Neural cell (in vitro differentiated cells): Measurements from ENCODE around the gene APOM. TPM values are rescaled to one million over a fixed set of nuclear protein-coding genes. Genes with fewer than 3 reads are reported as not detected.

Source experiments
- H2AFZ ChIP-seq: fragments of 200-600, 300-800 bp; sonication (generic), shearing (Covaris generic); 2 replicates; pipeline ENCODE4 v1.6.0; 2014; ENCODE audit warnings: low read depth, mild to moderate bottlenecking, antibody characterized with exemption, low read length, moderate library complexity
- H3F3A ChIP-seq: fragments of 200-600 bp; shearing (Covaris generic); 2 replicates; pipeline ENCODE4 v1.6.1; 2016; ENCODE audit warnings: mild to moderate bottlenecking, moderate library complexity, mixed read lengths, antibody characterized with exemption, low read length; ENCODE audit not compliant: insufficient read depth, poor library complexity, severe bottlenecking
- H3K27ac ChIP-seq: fragments of 200-600, 300-800 bp; sonication (generic), shearing (Covaris generic); 2 replicates; pipeline ENCODE4 v1.5.1; 2014; ENCODE audit warnings: mild to moderate bottlenecking, low read length, moderate library complexity
- H3K27me3 ChIP-seq: fragments of 300-800, 200-600 bp; sonication (generic), shearing (Covaris generic); 2 replicates; pipeline ENCODE4 v1.6.0; 2014; ENCODE audit warnings: mild to moderate bottlenecking, low read depth, low read length, moderate library complexity; ENCODE audit not compliant: insufficient read depth
- H3K36me3 ChIP-seq: fragments of 300-800, 200-600 bp; sonication (generic), shearing (Covaris generic); 2 replicates; pipeline ENCODE4 v1.5.1; 2014; ENCODE audit warnings: mild to moderate bottlenecking, antibody characterized with exemption, low read length, moderate library complexity; ENCODE audit not compliant: insufficient read depth
- H3K4me2 ChIP-seq: fragments of 300-800, 200-600 bp; sonication (generic), shearing (Covaris generic); 2 replicates; pipeline ENCODE4 v1.6.0; 2014; ENCODE audit warnings: mild to moderate bottlenecking, low read length
- H3K4me3 ChIP-seq: fragments of 300-800, 200-600 bp; sonication (generic), shearing (Covaris generic); 2 replicates; pipeline ENCODE4 v1.5.1; 2014; ENCODE audit warnings: mild to moderate bottlenecking, low read length, moderate library complexity
- H3K79me2 ChIP-seq: fragments of 200-600 bp; shearing (Covaris generic); replicated peaks from 2 replicates; pipeline ENCODE4 v1.6.0; 2014; ENCODE audit warnings: mild to moderate bottlenecking, low read length, moderate library complexity; ENCODE audit not compliant: insufficient read depth
- H3K9ac ChIP-seq: fragments of 300-800, 200-600 bp; sonication (generic), shearing (Covaris generic); 2 replicates; pipeline ENCODE4 v1.6.1; 2016; ENCODE audit warnings: mild to moderate bottlenecking, low read length, mixed read lengths
- H3K9me2 ChIP-seq: fragments of 200-600 bp; shearing (Covaris generic); 2 replicates; pipeline ENCODE4 v1.6.1; 2016; ENCODE audit warnings: mild to moderate bottlenecking, low read length, mixed read lengths; ENCODE audit not compliant: insufficient read depth
- H3K9me3 ChIP-seq: fragments of 200-600, 300-800 bp; sonication (generic), shearing (Covaris generic); 2 replicates; pipeline ENCODE4 v1.6.1; 2016; ENCODE audit warnings: mild to moderate bottlenecking, mixed run types, low read length, moderate library complexity, mixed read lengths
- H4K20me1 ChIP-seq: fragments of 200-600 bp; shearing (Covaris generic); 2 replicates; pipeline ENCODE4 v1.6.1; 2016; ENCODE audit warnings: mild to moderate bottlenecking, mixed run types; ENCODE audit not compliant: insufficient read depth
- CTCF ChIP-seq: fragments of 450-650 bp; IDR thresholded peaks from 2 replicates; pipeline ENCODE4 v1.5.1; 2014; ENCODE audit warnings: antibody characterized with exemption, mild to moderate bottlenecking, moderate library complexity; ENCODE audit not compliant: poor library complexity, severe bottlenecking
- EP300 ChIP-seq: fragments of 450-650 bp; conservative IDR thresholded peaks from 2 replicates; pipeline ENCODE4 v1.6.1; 2014; ENCODE audit warnings: antibody characterized with exemption, mild to moderate bottlenecking, moderate library complexity; ENCODE audit not compliant: poor library complexity, severe bottlenecking
- EZH2 ChIP-seq: fragments of 200-600, 300-800 bp; shearing (Covaris generic), sonication (generic); IDR thresholded peaks from 2 replicates; pipeline ENCODE4 v1.6.1; 2014; ENCODE audit warnings: antibody characterized with exemption, low read length, borderline replicate concordance, mild to moderate bottlenecking; ENCODE audit not compliant: insufficient read depth, poor library complexity, severe bottlenecking
- MXI1 ChIP-seq: fragments of 450-650 bp; conservative IDR thresholded peaks from 2 replicates; pipeline ENCODE4 v1.6.1; 2014; ENCODE audit warnings: antibody characterized with exemption, mild to moderate bottlenecking; ENCODE audit not compliant: poor library complexity, severe bottlenecking
- POLR2AphosphoS5 ChIP-seq: IDR thresholded peaks from 2 replicates; pipeline ENCODE4 v1.6.1; 2012
- RAD21 ChIP-seq: fragments of 450-650 bp; conservative IDR thresholded peaks from 2 replicates; pipeline ENCODE4 v1.6.1; 2014; ENCODE audit warnings: antibody characterized with exemption, mild to moderate bottlenecking, moderate library complexity
- REST ChIP-seq: IDR thresholded peaks from 2 replicates; pipeline ENCODE4 v1.6.1; 2012; ENCODE audit warnings: borderline replicate concordance
- SMC3 ChIP-seq: fragments of 450-650 bp; conservative IDR thresholded peaks from 2 replicates; pipeline ENCODE4 v1.6.1; 2014; ENCODE audit warnings: antibody characterized with exemption, mild to moderate bottlenecking, moderate library complexity; ENCODE audit not compliant: poor library complexity
- TAF1 ChIP-seq: IDR thresholded peaks from 2 replicates; pipeline ENCODE4 v1.6.1; 2012; ENCODE audit warnings: low read depth
- polyA plus RNA-seq: library from polyadenylated mRNA; depleted of rRNA; stranded (reverse); fragments of >200 nt; gene quantifications from 2 replicates; pipeline ENCODE4 v1.2.3, GENCODE V29; 2014

Gene APOM
- polyA plus RNA-seq, 1 donor from 2014 or later: 4.4 TPM

GRCh38 chr6:31689249-31690110 is 33.8 kb downstream of the APOM start:
- no peak overlapping the region for H3K27ac ChIP-seq

GRCh38 chr6:31690231-31691077 is 34.8 kb downstream of the APOM start:
- no peaks in the 10 kb centered on the region for H3K79me2 ChIP-seq
- H3K9me3 ChIP-seq: no peaks in the 10 kb centered on the region
- H3K36me3 ChIP-seq: no peaks in the 10 kb centered on the region
- no peak overlapping the region for H3K4me2 ChIP-seq
- no peaks in the 10 kb centered on the region for H3K9me2 ChIP-seq
- TF ChIP-seq TAF1 (no peak), REST (no peak), POLR2AphosphoS5 (no peak), SMC3 (no peak), EZH2 (no peak), EP300 (no peak), CTCF (no peak), RAD21 (no peak), MXI1 (no peak)
- H3F3A ChIP-seq: no peaks in the 10 kb centered on the region
- H3K27me3 ChIP-seq: no peaks in the 10 kb centered on the region
- H4K20me1 ChIP-seq: no peaks in the 10 kb centered on the region
- H3K27ac ChIP-seq: no peak overlapping the region
- H3K4me3 ChIP-seq: no peak overlapping the region
- no peak overlapping the region for H3K9ac ChIP-seq
- no peak overlapping the region for H2AFZ ChIP-seq

More at GRCh38 chr6:31689249-31690110, 33.8 kb downstream of the APOM start:
- TF ChIP-seq EP300 (no peak), SMC3 (no peak)
- Histone ChIP-seq H3K4me2 (no peak overlapping the region), H3K79me2 (no peaks in the 10 kb centered on the region), H3K4me3 (no peak overlapping the region), H3K9me3 (no peaks in the 10 kb centered on the region), H3K9ac (no peak overlapping the region), H3F3A (no peaks in the 10 kb centered on the region), H3K27me3 (no peaks in the 10 kb centered on the region), H3K36me3 (no peaks in the 10 kb centered on the region), H4K20me1 (no peaks in the 10 kb centered on the region), H3K9me2 (no peaks in the 10 kb centered on the region), H2AFZ (no peak overlapping the region)
